D721Med (cell line): ENCODE data around the gene SLC35D1.
"Not testable (repeated sequence)": the region's sequence is repeated elsewhere in the genome, so short reads cannot be mapped to it uniquely, and the experiment has no call there.

Experiments
- DNase-seq: peaks from one replicate; pipeline ENCODE4 v3.0.0; 2011; ENCODE audit warnings: low spot score; ENCODE audit not compliant: insufficient read length
- FAIRE-seq: peaks from 2 replicates; lab custom pipeline; 2011; peaks lifted over from hg19 to GRCh38; lab: Jason Lieb, UNC
- TF ChIP-seq, protein P1 (sequence below): IDR thresholded peaks from 2 replicates; pipeline ENCODE4 v1.5.1; 2012; ENCODE audit warnings: mild to moderate bottlenecking, control low read depth; ENCODE audit not compliant: insufficient read depth; ENCODE audit errors: missing control alignments

SLC35D1 gene

DNA sequence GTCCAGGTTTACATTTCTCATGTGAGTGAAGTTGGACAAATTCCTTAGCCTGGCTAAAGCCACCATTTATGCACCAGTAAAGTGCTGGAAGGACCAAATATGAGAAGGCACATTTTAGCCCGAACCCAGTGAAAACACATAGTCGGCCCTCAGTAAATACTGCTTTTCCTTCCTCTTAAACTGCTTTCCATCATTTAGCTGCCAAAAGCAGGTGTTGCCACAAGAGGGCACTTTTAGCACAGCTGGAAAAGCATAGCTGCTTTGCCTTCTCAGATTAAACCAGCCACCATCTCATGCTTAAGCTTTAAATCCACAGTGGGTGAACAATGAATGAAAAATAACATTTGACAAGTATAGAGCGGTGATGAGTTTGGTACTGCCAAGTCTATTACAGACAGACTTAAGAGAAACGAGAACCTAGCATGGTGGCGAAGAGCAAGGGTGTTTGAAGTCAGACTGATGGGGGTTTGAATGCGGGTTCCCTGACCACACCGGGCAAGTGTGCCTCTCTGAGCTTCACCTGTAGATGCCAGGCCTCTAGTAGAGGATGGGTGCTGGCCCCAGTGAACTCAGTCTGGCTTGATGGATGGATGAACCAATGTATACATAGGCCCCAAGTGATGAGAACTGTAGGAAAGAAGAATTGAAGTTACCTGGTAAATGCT lies 57.8 kb downstream of the SLC35D1 start:
- DNase-seq (peak; percentile 21), FAIRE-seq (peak; percentile 84)
- TF ChIP-seq, protein P1, sequence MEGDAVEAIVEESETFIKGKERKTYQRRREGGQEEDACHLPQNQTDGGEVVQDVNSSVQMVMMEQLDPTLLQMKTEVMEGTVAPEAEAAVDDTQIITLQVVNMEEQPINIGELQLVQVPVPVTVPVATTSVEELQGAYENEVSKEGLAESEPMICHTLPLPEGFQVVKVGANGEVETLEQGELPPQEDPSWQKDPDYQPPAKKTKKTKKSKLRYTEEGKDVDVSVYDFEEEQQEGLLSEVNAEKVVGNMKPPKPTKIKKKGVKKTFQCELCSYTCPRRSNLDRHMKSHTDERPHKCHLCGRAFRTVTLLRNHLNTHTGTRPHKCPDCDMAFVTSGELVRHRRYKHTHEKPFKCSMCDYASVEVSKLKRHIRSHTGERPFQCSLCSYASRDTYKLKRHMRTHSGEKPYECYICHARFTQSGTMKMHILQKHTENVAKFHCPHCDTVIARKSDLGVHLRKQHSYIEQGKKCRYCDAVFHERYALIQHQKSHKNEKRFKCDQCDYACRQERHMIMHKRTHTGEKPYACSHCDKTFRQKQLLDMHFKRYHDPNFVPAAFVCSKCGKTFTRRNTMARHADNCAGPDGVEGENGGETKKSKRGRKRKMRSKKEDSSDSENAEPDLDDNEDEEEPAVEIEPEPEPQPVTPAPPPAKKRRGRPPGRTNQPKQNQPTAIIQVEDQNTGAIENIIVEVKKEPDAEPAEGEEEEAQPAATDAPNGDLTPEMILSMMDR, result peak; percentile 86

DNA sequence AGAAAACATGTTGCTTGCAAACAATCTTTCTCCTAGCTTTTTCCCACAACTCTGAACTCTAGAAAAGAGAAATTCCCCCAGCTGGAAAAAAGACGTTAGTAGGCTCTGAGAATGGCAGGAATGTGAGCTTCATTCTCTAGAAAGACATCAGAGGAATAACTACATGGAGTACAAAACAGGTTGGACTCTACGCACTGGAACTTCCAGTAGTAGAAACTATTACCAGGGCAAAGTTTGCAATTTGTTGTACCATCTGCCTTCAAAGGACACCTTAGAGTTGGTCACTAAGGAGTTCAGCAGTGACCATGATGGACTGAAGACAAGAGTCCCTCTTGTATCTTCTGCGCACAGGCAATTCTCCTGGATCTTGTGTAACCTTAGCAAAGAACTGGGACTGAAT lies 60.9 kb downstream of the SLC35D1 start:
- DNase-seq, result no peak
- no peak for FAIRE-seq
- TF ChIP-seq, protein P1, result no peak

DNA sequence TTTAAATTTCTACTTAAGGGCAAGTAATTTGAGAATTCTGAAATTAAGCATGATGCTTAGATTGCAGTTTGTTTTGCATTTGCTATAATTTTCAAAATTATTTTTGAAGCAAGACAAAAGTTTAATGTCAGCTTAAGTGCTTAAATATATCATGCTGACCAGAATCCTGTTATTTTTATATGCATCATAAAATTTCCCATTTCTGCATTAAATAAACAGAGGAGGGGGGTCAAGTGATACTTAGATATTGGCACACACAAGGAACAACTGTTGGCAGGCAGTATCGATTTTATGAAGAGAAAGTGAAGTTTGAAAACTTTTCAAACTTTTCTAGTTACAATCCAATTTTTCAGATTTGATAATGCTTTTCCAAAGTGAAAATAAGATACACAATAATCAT lies 68.1 kb downstream of the SLC35D1 start:
- no peak for FAIRE-seq
- no peak for DNase-seq

DNA sequence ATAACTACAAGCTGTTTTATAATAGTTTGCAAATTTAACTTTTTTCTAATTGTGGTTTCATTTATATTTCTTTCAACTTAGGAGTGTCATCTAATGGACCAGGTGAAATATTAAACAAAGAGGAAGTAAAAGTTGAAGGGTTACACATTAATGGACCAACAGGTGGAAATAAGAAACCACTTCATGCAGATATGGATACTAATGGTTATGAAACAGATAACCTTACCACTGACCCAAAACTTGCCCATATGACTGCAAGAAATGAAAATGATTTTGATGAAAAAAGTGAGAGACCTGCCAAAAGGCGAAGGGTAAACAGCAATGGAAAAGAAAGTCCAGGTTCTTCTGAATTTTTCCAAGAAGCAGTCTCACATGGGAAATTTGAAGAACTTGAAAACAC lies 69.5 kb downstream of the SLC35D1 start:
- no peak for FAIRE-seq

More for the DNA sequence above, 68.1 kb downstream of the SLC35D1 start:
- TF ChIP-seq, protein P1, result no peak

DNA sequence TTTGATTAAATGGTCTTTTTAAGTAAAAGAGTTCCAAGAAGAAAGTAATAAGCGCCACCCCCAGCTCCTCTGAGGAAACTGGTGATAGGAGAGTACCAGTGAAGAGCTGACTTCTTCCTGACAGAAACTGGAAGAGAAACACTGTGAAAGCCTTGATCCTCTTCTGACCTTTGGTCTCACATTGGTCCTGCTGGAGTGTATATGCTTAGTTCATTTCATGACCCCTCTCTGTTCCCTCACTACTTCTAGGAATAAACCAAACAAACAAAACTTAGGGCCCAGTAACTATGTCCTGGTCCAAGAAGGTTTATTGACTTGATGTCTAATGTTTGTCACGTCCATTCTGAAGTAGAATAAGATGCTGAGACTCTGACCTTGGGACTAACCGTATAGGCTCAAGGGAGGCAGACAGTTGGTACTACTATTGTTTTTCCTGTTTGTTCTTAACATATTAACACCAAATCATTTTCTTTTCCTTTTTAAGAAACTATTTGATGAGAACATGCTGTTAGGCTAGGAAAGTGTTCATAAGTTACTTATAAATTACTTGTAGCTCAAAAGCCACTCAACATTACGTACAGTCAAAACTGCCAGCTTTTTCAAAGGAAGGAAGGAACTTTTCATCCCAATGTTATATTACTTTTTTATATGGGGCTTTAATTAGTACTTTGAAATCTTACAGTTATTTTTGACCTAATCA lies 71.2 kb downstream of the SLC35D1 start:
- TF ChIP-seq, protein P1, result no peak
- no peak for DNase-seq
- no peak for FAIRE-seq

More for the DNA sequence above, 69.5 kb downstream of the SLC35D1 start:
- TF ChIP-seq, protein P1, result no peak
- DNase-seq, result no peak

DNA sequence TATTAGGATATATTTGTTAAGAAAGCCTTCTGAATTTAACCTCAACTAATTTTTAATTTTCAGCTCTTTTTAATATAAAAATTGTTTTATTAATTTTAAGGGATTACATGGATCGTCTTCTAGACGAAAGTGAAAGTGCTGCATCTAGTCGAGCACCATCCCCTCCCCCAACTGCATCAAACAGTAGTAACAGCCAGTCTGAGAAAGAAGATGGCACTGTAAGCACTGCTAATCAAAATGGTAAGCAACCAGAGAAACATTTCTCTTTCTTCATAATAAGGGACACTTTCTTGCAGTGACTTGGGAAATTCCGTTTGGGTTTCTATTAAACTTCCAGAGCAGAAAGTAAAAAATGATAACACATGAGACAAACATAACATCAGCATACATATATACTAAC lies 72.3 kb downstream of the SLC35D1 start:
- DNase-seq (no peak), FAIRE-seq (no peak)
- TF ChIP-seq, protein P1, result no peak

DNA sequence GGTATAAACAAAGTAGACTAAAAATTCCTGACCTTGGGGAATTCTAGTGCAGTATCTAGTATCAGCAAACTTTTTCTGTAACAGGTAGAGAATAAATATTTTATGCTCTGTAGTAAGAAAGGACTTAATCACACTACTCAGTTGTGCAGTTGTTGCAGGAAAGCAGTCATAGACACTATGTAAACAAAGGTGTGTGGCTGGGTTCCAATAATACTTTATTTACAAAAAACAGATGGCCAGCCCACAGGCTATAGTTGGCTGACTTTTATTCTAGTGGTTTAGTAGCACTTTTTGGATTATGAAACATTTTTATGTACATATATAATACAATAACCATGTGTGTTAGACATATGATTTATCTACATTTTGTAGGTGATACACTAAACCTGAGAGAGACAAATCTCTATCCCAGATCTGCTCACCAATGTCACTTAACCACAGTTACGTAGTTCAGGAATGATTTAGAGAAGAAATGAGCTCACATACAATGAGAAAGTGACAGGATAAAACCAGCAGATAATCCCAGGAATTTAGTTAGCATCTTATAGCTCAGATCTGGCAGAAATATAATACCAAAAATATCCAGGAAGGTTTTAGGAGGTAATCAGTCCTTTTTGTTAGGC lies 73.1 kb downstream of the SLC35D1 start:
- FAIRE-seq, result no peak
- DNase-seq, result no peak
- TF ChIP-seq, protein P1, result no peak

DNA sequence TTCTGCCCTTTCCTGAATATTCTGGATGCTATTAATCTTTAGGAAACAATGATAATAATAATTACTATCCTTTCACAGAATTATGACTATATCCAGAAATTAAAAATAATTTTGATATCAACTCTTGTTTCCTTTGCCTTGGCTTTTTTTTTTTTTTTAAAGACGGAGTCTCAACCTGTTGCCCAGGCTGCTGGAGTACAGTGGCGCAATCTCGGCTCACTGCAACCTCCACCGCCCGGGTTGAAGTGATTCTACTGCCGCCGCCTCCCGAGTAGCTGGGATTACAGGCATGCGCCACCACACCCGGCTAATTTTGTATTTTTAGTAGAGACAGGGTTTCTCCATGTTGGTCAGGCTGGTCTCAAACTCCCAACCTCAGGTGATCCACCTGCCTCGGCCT lies 74.3 kb downstream of the SLC35D1 start:
- DNase-seq, FAIRE-seq: not testable (repeated sequence)
